ENCODE results near the gene DDX1.

DNA sequence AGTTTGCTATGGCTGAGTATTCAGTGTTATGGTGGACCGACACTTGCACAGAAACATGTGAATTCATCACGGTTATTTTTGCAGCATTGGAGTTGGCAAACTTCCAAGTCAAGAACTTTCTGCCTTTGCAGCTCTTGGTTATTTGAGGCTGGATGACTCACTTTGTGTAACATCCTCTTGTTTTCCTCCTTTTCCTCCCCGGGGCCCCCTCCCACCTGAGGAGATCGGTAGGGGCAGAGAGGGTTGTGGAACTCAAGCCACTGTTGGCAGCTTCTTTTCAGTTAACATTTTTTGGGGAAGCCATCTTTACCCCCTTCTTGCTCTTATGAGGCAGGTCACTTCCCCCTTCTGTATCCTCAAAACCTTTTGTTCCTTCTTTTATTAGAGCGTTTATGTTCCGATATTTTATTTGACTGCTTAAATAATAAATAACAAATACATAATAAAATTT is 48.6 kb downstream of the DDX1 start:
- TF ChIP-seq, protein P1, sequence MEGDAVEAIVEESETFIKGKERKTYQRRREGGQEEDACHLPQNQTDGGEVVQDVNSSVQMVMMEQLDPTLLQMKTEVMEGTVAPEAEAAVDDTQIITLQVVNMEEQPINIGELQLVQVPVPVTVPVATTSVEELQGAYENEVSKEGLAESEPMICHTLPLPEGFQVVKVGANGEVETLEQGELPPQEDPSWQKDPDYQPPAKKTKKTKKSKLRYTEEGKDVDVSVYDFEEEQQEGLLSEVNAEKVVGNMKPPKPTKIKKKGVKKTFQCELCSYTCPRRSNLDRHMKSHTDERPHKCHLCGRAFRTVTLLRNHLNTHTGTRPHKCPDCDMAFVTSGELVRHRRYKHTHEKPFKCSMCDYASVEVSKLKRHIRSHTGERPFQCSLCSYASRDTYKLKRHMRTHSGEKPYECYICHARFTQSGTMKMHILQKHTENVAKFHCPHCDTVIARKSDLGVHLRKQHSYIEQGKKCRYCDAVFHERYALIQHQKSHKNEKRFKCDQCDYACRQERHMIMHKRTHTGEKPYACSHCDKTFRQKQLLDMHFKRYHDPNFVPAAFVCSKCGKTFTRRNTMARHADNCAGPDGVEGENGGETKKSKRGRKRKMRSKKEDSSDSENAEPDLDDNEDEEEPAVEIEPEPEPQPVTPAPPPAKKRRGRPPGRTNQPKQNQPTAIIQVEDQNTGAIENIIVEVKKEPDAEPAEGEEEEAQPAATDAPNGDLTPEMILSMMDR (conservative IDR thresholded peaks at IDR 0.05; ENCODE audit: low read depth, low read length) = no peak
- TF ChIP-seq EZH2 (IDR thresholded peaks at IDR 0.05; ENCODE audit: low read length, unreplicated experiment) = no peak
